ENCODE results near the gene C14orf180. TPM values are rescaled to one million over a fixed set of nuclear protein-coding genes. Genes with fewer than 3 reads are reported as not detected.

The C14orf180 gene
- total RNA-seq, 3 donors from 2014 or later (not counting 1 experiment from before 2014, with no cell fraction given): not detected

DNA sequence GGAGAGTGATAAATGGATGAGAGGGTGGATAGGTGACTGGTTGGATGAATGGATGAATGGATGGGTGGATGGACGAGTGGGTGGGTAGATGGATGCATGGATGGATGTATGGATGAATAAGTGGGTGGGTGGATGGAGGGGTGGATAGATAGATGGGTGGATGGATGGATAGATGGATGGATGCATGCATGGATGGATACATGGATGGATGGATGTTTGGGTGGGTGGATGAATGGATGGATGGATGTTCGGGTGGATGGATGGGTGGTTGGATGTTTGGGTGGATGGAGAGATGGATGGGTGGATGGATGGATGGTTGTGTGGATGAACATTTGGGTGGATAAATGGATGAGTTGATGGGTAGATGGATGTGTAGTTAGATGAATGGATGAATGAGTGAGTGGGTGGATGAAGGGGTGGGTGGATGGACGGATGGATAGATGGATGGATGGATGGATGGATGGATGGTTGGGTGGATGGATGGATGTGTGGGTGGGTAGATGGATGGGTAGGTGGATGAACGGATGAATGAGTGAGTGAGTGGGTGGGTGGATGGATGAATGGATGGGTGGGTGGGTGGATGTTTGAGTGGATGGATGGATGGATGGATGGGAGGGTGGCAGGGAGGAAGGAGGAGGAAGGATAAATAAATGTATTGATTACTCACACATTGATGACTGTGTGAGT lies 34.7 kb downstream of the C14orf180 start:
- Histone ChIP-seq H3K4me1 (ENCODE audit: control insufficient read depth, insufficient read depth, low read length) (no peaks in the 10 kb centered on the region), H3K27ac (ENCODE audit: low read length) (no peak overlapping the region), H3K9me3 (ENCODE audit: control insufficient read depth, insufficient read depth, low read length) (no peaks in the 10 kb centered on the region), H3K27me3 (ENCODE audit: control insufficient read depth, insufficient read depth, low read length) (no peaks in the 10 kb centered on the region), H3K4me3 (ENCODE audit: low read length) (no peak overlapping the region), H3K36me3 (ENCODE audit: control insufficient read depth, insufficient read depth, low read length) (no peaks in the 10 kb centered on the region)
- TF ChIP-seq, protein P1, sequence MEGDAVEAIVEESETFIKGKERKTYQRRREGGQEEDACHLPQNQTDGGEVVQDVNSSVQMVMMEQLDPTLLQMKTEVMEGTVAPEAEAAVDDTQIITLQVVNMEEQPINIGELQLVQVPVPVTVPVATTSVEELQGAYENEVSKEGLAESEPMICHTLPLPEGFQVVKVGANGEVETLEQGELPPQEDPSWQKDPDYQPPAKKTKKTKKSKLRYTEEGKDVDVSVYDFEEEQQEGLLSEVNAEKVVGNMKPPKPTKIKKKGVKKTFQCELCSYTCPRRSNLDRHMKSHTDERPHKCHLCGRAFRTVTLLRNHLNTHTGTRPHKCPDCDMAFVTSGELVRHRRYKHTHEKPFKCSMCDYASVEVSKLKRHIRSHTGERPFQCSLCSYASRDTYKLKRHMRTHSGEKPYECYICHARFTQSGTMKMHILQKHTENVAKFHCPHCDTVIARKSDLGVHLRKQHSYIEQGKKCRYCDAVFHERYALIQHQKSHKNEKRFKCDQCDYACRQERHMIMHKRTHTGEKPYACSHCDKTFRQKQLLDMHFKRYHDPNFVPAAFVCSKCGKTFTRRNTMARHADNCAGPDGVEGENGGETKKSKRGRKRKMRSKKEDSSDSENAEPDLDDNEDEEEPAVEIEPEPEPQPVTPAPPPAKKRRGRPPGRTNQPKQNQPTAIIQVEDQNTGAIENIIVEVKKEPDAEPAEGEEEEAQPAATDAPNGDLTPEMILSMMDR (IDR thresholded peaks at IDR 0.05): no peak
- ATAC-seq (no peak), DNase-seq (no peak)
- Mint-ChIP-seq H3K27me3 (ENCODE audit: low read depth in 2 of 2) (peaks cover 24 to 30% of the 10 kb centered on the region in 2 donors), H3K27ac (no peak overlapping the region), H3K36me3 (no peaks in the 10 kb centered on the region), H3K9me3 (no peaks in the 10 kb centered on the region), H3K4me1 (no peaks in the 10 kb centered on the region), H3K4me3 (no peak overlapping the region)
- intact Hi-C loops (cut with micrococcal nuclease): no loop called here
- 53% methylated on average over 4 of the region's 4 CpGs for WGBS (ENCODE audit: insufficient coverage)

DNA sequence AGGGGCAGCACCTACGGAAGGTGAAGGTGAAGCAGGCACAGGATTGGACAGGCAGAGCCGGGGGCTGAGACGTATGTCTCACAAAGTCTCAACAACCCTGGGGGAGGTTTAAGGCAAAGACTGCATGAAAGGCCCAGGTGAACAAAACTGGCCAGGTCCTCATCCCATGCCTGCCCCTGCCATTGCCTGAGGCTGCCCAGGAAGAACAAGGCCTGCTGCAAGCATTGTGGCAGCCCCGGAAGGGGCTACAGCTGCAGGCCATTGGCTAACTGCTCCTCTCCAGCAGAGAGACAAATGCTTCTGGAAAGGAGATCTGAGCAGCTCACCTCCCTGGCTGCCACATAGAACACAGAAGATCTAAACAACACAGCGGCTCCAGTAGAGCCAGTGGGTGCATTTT lies 45.4 kb downstream of the C14orf180 start:
- H3K4me1 ChIP-seq (ENCODE audit: control insufficient read depth, insufficient read depth, low read length): no peaks in the 10 kb centered on the region
- H3K27me3 ChIP-seq (ENCODE audit: control insufficient read depth, insufficient read depth, low read length): peaks cover 3% of the 10 kb centered on the region
- H3K9me3 ChIP-seq (ENCODE audit: control insufficient read depth, insufficient read depth, low read length): peaks cover 9% of the 10 kb centered on the region
- Mint-ChIP-seq H3K27ac (no peak overlapping the region), H3K36me3 (no peaks in the 10 kb centered on the region), H3K9me3 (peaks cover 3 to 6% of the 10 kb centered on the region in 2 donors), H3K27me3 (ENCODE audit: low read depth in 2 of 2) (peaks cover 19 to 37% of the 10 kb centered on the region in 2 donors), H3K4me3 (no peak overlapping the region), H3K4me1 (no peaks in the 10 kb centered on the region)
- ATAC-seq: no peak
- H3K27ac ChIP-seq (ENCODE audit: low read length): no peak overlapping the region
- TF ChIP-seq, protein P1 (IDR thresholded peaks at IDR 0.05): no peak
- H3K36me3 ChIP-seq (ENCODE audit: control insufficient read depth, insufficient read depth, low read length): no peaks in the 10 kb centered on the region
- intact Hi-C loops (cut with micrococcal nuclease): no loop called here
- 52% methylated on average over 4 of the region's 5 CpGs for WGBS (ENCODE audit: insufficient coverage)
- DNase-seq: no peak
- no peak overlapping the region for H3K4me3 ChIP-seq (ENCODE audit: low read length)

DNA sequence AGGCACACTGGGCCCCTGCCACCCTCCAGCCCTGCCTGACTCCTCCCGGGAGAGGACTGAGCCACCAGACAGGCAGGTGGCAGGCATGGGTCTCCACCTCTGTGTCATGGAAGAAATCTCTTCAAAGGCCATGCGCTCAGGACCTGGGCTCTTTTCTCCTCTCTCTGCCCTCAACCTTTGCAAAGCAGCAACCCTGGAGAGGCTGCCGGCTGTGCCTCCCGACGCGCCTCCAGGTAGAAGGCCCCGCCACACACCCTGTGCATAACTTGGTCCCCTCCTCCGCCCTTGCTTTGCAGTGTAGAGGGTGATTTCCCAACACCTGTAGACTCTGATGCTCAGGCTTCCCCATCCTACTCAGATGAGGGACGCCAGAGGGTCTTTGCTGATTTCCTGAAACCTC lies 53.2 kb downstream of the C14orf180 start:
- H3K4me1 ChIP-seq (ENCODE audit: control insufficient read depth, insufficient read depth, low read length): no peaks in the 10 kb centered on the region
- DNase-seq (no peak), ATAC-seq (no peak)
- H3K4me1 Mint-ChIP-seq: no peaks in the 10 kb centered on the region
- H3K27me3 ChIP-seq (ENCODE audit: control insufficient read depth, insufficient read depth, low read length): no peaks in the 10 kb centered on the region
- H3K9me3 Mint-ChIP-seq: peaks cover 2 to 3% of the 10 kb centered on the region in 2 donors
- intact Hi-C loops (cut with micrococcal nuclease): no loop called here
- 79% methylated on average over 8 of the region's 9 CpGs for WGBS (ENCODE audit: insufficient coverage)
- H3K9me3 ChIP-seq (ENCODE audit: control insufficient read depth, insufficient read depth, low read length): peaks cover 9% of the 10 kb centered on the region
- no peak overlapping the region for H3K4me3 ChIP-seq (ENCODE audit: low read length)
- peaks cover 3 to 13% of the 10 kb centered on the region in 2 donors for H3K27me3 Mint-ChIP-seq (ENCODE audit: low read depth in 2 of 2)
- no peaks in the 10 kb centered on the region for H3K36me3 ChIP-seq (ENCODE audit: control insufficient read depth, insufficient read depth, low read length)
- no peaks in the 10 kb centered on the region for H3K36me3 Mint-ChIP-seq
- H3K27ac Mint-ChIP-seq: no peak overlapping the region
- TF ChIP-seq, protein P1 (IDR thresholded peaks at IDR 0.05): no peak
- no peak overlapping the region for H3K27ac ChIP-seq (ENCODE audit: low read length)
- no peak overlapping the region for H3K4me3 Mint-ChIP-seq
